Ishikawa (cell line): ENCODE data around the gene TBC1D17.

ENCODE experiments used
- CEBPB ChIP-seq: IDR thresholded peaks from 2 replicates; pipeline ENCODE4 v1.6.1; 2012
- CREB1 ChIP-seq: IDR thresholded peaks from 2 replicates; pipeline ENCODE4 v1.6.1; 2012; ENCODE audit warnings: low read depth
- EGR1 ChIP-seq: IDR thresholded peaks from 2 replicates; pipeline ENCODE4 v1.6.1; 2012
- EP300 ChIP-seq: IDR thresholded peaks from 2 replicates; pipeline ENCODE4 v1.6.1; 2012; ENCODE audit warnings: borderline replicate concordance
- FOXM1 ChIP-seq: IDR thresholded peaks from 2 replicates; pipeline ENCODE4 v1.6.1; 2012; ENCODE audit warnings: low read depth, borderline replicate concordance
- NFIC ChIP-seq: IDR thresholded peaks from 2 replicates; pipeline ENCODE4 v1.6.1; 2012
- RAD21 ChIP-seq: IDR thresholded peaks from 2 replicates; pipeline ENCODE4 v1.6.1; 2012; ENCODE audit warnings: low read depth
- TAF1 ChIP-seq: IDR thresholded peaks from 2 replicates; pipeline ENCODE4 v1.6.1; 2012; ENCODE audit warnings: low read depth, mild to moderate bottlenecking
- TCF12 ChIP-seq: IDR thresholded peaks from 2 replicates; pipeline ENCODE4 v1.6.1; 2012; ENCODE audit warnings: low read depth
- TEAD4 ChIP-seq: IDR thresholded peaks from 2 replicates; pipeline ENCODE4 v1.6.1; 2012
- YY1 ChIP-seq: IDR thresholded peaks from 2 replicates; pipeline ENCODE4 v1.6.1; 2012; ENCODE audit warnings: low read depth
- ZBTB7A ChIP-seq: IDR thresholded peaks from 2 replicates; pipeline ENCODE4 v1.6.1; 2012; ENCODE audit warnings: low read depth
- TF ChIP-seq, protein P1 (sequence below): IDR thresholded peaks from 2 replicates; pipeline ENCODE4 v1.6.1; 2012; ENCODE audit warnings: low read depth, mild to moderate bottlenecking
- TF ChIP-seq, protein P2 (sequence below): IDR thresholded peaks from 2 replicates; pipeline ENCODE4 v1.6.1; 2012
- TF ChIP-seq, protein P3 (sequence below): IDR thresholded peaks from 2 replicates; pipeline ENCODE4 v1.6.1; 2012

Gene TBC1D17

DNA sequence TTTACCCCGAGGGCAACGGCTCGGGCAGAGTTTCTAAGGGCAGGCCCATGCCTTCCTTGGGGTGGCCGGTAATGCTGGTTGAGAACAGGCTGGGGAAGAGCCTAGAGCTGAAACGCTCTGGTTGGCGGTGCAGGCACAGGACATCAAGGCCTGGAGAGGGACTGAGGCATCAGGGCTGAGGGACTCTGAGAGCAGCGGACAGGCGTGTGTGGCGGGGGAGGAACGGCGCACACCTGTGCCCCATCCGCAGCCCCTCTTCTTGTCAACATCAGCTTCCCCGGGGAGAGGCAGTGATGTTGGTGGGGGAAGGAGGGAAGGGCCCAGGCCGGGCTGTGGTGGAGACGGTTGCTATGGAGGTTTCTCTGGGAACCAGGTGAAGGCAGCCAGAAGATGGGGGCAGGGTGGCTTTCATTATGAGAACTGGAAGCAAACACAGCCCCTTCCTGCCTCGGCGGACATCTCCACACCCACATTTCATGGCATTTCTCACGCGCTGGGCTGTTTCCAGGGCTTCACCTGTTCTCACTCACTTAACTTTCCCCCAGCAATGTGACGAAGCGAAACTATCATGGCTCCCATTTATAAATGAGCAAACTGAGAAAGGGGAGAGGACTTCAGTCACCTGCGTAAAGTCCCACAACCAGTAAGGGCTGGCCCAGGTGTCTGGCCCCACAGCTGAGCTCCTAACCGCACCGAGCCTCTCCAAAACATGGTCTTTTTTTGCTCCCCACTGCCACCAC lies 43.3 kb downstream of the TBC1D17 start:
- TF ChIP-seq NFIC, result no peak
- TF ChIP-seq EGR1, result no peak
- no peak for TF ChIP-seq CEBPB
- TF ChIP-seq RAD21, result no peak
- TF ChIP-seq, protein P1, sequence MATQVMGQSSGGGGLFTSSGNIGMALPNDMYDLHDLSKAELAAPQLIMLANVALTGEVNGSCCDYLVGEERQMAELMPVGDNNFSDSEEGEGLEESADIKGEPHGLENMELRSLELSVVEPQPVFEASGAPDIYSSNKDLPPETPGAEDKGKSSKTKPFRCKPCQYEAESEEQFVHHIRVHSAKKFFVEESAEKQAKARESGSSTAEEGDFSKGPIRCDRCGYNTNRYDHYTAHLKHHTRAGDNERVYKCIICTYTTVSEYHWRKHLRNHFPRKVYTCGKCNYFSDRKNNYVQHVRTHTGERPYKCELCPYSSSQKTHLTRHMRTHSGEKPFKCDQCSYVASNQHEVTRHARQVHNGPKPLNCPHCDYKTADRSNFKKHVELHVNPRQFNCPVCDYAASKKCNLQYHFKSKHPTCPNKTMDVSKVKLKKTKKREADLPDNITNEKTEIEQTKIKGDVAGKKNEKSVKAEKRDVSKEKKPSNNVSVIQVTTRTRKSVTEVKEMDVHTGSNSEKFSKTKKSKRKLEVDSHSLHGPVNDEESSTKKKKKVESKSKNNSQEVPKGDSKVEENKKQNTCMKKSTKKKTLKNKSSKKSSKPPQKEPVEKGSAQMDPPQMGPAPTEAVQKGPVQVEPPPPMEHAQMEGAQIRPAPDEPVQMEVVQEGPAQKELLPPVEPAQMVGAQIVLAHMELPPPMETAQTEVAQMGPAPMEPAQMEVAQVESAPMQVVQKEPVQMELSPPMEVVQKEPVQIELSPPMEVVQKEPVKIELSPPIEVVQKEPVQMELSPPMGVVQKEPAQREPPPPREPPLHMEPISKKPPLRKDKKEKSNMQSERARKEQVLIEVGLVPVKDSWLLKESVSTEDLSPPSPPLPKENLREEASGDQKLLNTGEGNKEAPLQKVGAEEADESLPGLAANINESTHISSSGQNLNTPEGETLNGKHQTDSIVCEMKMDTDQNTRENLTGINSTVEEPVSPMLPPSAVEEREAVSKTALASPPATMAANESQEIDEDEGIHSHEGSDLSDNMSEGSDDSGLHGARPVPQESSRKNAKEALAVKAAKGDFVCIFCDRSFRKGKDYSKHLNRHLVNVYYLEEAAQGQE, result no peak
- TF ChIP-seq ZBTB7A, result no peak
- TF ChIP-seq, protein P2, sequence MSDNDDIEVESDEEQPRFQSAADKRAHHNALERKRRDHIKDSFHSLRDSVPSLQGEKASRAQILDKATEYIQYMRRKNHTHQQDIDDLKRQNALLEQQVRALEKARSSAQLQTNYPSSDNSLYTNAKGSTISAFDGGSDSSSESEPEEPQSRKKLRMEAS, result no peak
- TF ChIP-seq TEAD4, result no peak
- TF ChIP-seq YY1, result no peak
- TF ChIP-seq TCF12, result no peak
- no peak for TF ChIP-seq TAF1
- TF ChIP-seq CREB1, result no peak
- TF ChIP-seq, protein P3, sequence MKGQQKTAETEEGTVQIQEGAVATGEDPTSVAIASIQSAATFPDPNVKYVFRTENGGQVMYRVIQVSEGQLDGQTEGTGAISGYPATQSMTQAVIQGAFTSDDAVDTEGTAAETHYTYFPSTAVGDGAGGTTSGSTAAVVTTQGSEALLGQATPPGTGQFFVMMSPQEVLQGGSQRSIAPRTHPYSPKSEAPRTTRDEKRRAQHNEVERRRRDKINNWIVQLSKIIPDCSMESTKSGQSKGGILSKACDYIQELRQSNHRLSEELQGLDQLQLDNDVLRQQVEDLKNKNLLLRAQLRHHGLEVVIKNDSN, result no peak
- TF ChIP-seq EP300, result no peak
- TF ChIP-seq FOXM1, result no peak

DNA sequence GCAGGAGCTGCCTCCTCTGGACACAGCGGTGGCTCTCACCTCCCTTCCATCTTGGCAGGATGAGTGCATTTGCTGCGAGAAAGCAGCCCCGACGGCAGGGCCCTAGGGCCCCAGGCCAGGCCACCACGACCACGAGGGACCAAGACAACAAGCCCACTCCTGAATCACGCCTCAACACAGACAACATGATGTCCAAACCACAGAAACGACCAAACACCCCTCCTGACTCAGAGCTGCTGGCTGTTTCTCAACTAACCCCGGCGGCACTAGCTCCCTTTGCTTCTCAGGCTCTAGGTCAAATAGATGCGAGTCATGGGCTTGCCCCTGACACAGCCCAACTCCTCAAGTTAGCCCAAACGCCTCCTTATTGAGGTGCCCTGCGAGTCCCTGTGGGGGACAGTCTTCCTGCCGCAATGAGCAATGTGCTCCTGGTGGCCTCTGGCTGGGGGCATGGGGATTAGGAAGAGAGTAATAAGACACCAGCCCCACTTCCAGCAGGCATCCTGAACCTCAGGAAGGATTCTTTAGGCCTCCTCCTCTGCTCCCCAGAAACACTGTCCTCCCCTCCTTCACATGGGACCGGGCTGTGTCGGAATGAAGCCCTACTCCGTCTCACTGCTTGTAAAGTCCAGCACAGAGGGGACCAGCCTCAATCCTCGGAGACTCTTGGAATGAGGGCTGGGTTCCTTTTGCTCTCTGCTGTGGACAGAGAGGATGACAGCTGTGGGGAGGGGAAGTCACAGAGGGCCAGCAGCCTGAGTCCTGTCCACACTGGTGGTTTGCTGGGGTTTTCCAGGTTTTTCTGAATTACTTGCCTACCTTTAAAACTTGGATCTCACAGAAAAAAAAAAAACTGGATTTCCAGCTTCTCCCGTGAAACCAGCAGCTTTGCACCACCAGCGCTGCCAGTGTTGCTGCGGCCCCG lies 44.6 kb downstream of the TBC1D17 start:
- TF ChIP-seq, protein P1, result no peak
- TF ChIP-seq, protein P3, result no peak
- no peak for TF ChIP-seq TAF1
- TF ChIP-seq TCF12, result no peak

DNA sequence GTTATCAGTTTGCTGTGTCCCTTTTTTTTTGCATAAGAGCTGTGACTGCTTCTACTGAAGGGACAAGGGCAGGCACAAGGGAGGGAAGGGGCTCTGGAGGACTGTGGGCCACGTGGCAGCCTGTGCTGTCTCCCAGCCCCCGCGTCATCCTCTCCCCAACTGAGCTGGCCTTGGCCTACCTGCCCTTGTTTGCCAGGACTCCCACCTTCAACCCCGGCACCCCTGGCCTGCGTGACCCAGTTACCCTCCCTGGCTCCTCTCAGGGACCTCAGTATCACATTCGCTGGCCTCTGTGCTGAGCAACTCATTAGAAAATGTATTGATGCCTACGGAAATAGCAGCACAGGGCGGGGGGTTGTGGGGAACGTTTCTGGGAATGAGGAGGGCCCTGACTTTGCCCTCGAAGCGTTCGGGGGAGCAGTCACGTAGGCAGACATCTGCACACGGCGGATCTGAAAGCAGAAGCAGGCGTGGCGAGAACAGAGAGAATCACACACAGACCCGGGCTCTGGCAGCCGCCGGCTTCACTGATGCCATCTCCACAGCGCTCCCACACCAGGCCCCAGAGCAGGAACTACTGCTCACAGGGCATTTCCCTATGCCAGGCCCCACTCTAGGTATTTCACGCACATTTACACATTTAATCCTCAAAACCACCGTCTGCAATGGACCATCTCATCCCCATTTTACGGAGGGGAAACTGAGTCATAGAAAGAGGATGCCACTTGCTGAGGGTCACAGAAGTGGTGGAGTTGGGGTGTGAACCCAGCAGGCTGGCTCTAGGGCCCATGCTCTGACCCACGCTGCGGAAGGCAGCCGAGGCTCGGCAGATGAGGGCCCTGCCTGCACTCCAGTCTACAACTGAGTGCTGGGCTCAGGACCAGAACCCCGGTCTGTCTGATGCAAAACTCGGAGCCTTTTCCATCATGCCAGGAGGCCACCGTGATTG lies 45.8 kb downstream of the TBC1D17 start:
- no peak for TF ChIP-seq FOXM1
- TF ChIP-seq, protein P1, result no peak
- no peak for TF ChIP-seq CREB1
- no peak for TF ChIP-seq EGR1
- no peak for TF ChIP-seq EP300
- TF ChIP-seq TCF12, result no peak
- no peak for TF ChIP-seq NFIC
- no peak for TF ChIP-seq CEBPB
- TF ChIP-seq ZBTB7A, result no peak
- TF ChIP-seq, protein P3, result no peak
- no peak for TF ChIP-seq YY1
- no peak for TF ChIP-seq TAF1
- TF ChIP-seq RAD21, result no peak
